ENCODE measurements around the gene OR14C36. TPM values are rescaled to one million over a fixed set of nuclear protein-coding genes. Genes with fewer than 3 reads are reported as not detected.
"Not testable (repeated sequence)": the region's sequence is repeated elsewhere in the genome, so short reads cannot be mapped to it uniquely, and the experiment has no call there.

The OR14C36 gene
- polyA plus RNA-seq (2012; rRNA removed): not detected in 2 replicates
- not detected in 2 replicates for polyA plus RNA-seq (2012; cell fraction: cytosol; rRNA removed)
- polyA plus RNA-seq (2012; cell fraction: nucleus; rRNA removed): not detected in 2 replicates

- WGBS (ENCODE audit: low lambda C conversion rate): 2% methylated on average over 4 of the region's 4 CpGs
- no peak within 1 kb of the TSS for H3K27ac ChIP-seq (ENCODE audit: low read depth in 2 of 2, low read length in 1 of 2)
Observed at GRCh38 chr1:248348475-248348874, at the start of gene OR14C36. OR14C36 (plus strand) TSS chr1:248348775; CDS start chr1:248348775, 0 bp downstream.

GRCh38 chr1:248303324-248303723 is 45.3 kb upstream of the OR14C36 start, which contains the start of gene OR2T12:
OR2T12 (minus strand) TSS chr1:248303424; CDS start chr1:248295578, 7,846 bp downstream.
- Histone ChIP-seq H3K9me3 (peaks cover 4% of the 10 kb centered on the region; the same call in 1 of the 2 replicates), H3K27ac (ENCODE audit: low read depth in 2 of 2, low read length in 1 of 2) (no peak within 1 kb of the TSS), H3K4me3 (ENCODE audit: low read depth in 2 of 2, low read length in 1 of 2) (no peak within 1 kb of the TSS), H4K20me1 (ENCODE audit: insufficient read depth) (no peaks in the 10 kb centered on the region), H3K27me3 (ENCODE audit: insufficient read depth) (no peaks in the 10 kb centered on the region), H3K4me2 (no peak within 1 kb of the TSS), H3F3A (replicated peaks; ENCODE audit: insufficient read depth) (no peaks in the 10 kb centered on the region), H3K79me2 (ENCODE audit: insufficient read depth) (no peaks in the 10 kb centered on the region), H3K9me2 (no peaks in the 10 kb centered on the region; the same call in 1 of the 2 replicates), H3K9ac (no peak within 1 kb of the TSS), H3K4me1 (ENCODE audit: control insufficient read depth in 1 of 2, insufficient read depth in 2 of 2, low read depth in 1 of 2, low read length in 1 of 2) (no peaks in the 10 kb centered on the region), H2AFZ (ENCODE audit: low read depth) (no peak within 1 kb of the TSS), H3K36me3 (replicated peaks in 1 of 2; ENCODE audit: control insufficient read depth in 1 of 2, insufficient read depth in 2 of 2, low read length in 1 of 2) (no peaks in the 10 kb centered on the region)
- no peak for TF ChIP-seq JUND (IDR thresholded peaks at IDR 0.05)
- no peak for TF ChIP-seq IRF3 (IDR thresholded peaks at IDR 0.05; ENCODE audit: low read depth, low read length)
- TF ChIP-seq GABPA (IDR thresholded peaks at IDR 0.05; ENCODE audit: low read depth): no peak
- 0% methylated on average over 1 of the region's 1 CpG for WGBS (ENCODE audit: low lambda C conversion rate)
- DNase-seq: no peak
- ChIA-PET POLR2A (no interaction called here), CTCF (interaction anchor here (1.0 kb wide), 1 partner anchor 13 kb away, joined by 3 read pairs; no protein-coding TSS in a partner anchor)

More at GRCh38 chr1:248348475-248348874, at the start of gene OR14C36:
- H4K20me1 ChIP-seq (ENCODE audit: insufficient read depth): no peaks in the 10 kb centered on the region
- no peaks in the 10 kb centered on the region for H3K27me3 ChIP-seq (ENCODE audit: insufficient read depth)
- ChIA-PET POLR2A (no interaction called here), CTCF (no interaction called here)
- H3K9me3 ChIP-seq: peaks cover 3% of the 10 kb centered on the region; the same call in 1 of the 2 replicates
- H2AFZ ChIP-seq (ENCODE audit: low read depth): no peak within 1 kb of the TSS
- H3K36me3 ChIP-seq (replicated peaks in 1 of 2; ENCODE audit: control insufficient read depth in 1 of 2, insufficient read depth in 2 of 2, low read length in 1 of 2): no peaks in the 10 kb centered on the region
- no peaks in the 10 kb centered on the region for H3K79me2 ChIP-seq (ENCODE audit: insufficient read depth)
- no peak for DNase-seq
- no peaks in the 10 kb centered on the region for H3F3A ChIP-seq (replicated peaks; ENCODE audit: insufficient read depth)
- H3K4me1 ChIP-seq (ENCODE audit: control insufficient read depth in 1 of 2, insufficient read depth in 2 of 2, low read depth in 1 of 2, low read length in 1 of 2): no peaks in the 10 kb centered on the region
- no peak within 1 kb of the TSS for H3K4me2 ChIP-seq
- H3K9me2 ChIP-seq: no peaks in the 10 kb centered on the region
- H3K4me3 ChIP-seq (ENCODE audit: low read depth in 2 of 2, low read length in 1 of 2): no peak within 1 kb of the TSS
- no peak within 1 kb of the TSS for H3K9ac ChIP-seq
- TF ChIP-seq TEAD4 (IDR thresholded peaks at IDR 0.05; ENCODE audit: borderline replicate concordance, insufficient read depth) (no peak), EZH2phosphoT487 (IDR thresholded peaks at IDR 0.05; ENCODE audit: borderline replicate concordance, low read depth) (no peak), ELF1 (IDR thresholded peaks at IDR 0.05) (no peak), TAF1 (IDR thresholded peaks at IDR 0.05; ENCODE audit: borderline replicate concordance, low read depth, low read length) (no peak), RXRA (IDR thresholded peaks at IDR 0.05; ENCODE audit: borderline replicate concordance, low read depth) (no peak), FOSL2 (IDR thresholded peaks at IDR 0.05; ENCODE audit: borderline replicate concordance, low read depth) (no peak), IRF3 (IDR thresholded peaks at IDR 0.05; ENCODE audit: low read depth, low read length) (no peak), NRF1 (IDR thresholded peaks at IDR 0.05; ENCODE audit: low read depth, low read length) (no peak), FOXJ3 (CRISPR knock-in tag; IDR thresholded peaks at IDR 0.05) (no peak), RCOR1 (IDR thresholded peaks at IDR 0.05; ENCODE audit: low read length) (no peak), GATA2 (CRISPR knock-in tag; IDR thresholded peaks at IDR 0.05) (no peak)

GRCh38 chr1:248305672-248306071 is 42.9 kb upstream of the OR14C36 start:
- H3K4me3 ChIP-seq (ENCODE audit: low read depth in 2 of 2, low read length in 1 of 2); H4K20me1 ChIP-seq (ENCODE audit: insufficient read depth); CTCF ChIA-PET; H3K4me1 ChIP-seq (ENCODE audit: control insufficient read depth in 1 of 2, insufficient read depth in 2 of 2, low read depth in 1 of 2, low read length in 1 of 2); H3K9me2 ChIP-seq; DNase-seq; H3K4me2 ChIP-seq; H3K9me3 ChIP-seq; H3K36me3 ChIP-seq (replicated peaks in 1 of 2; ENCODE audit: control insufficient read depth in 1 of 2, insufficient read depth in 2 of 2, low read length in 1 of 2); H3K79me2 ChIP-seq (ENCODE audit: insufficient read depth); H3K27ac ChIP-seq (ENCODE audit: low read depth in 2 of 2, low read length in 1 of 2); POLR2A ChIA-PET; H2AFZ ChIP-seq (ENCODE audit: low read depth); H3F3A ChIP-seq (replicated peaks; ENCODE audit: insufficient read depth); H3K9ac ChIP-seq; H3K27me3 ChIP-seq (ENCODE audit: insufficient read depth): not testable (repeated sequence)
- 24% methylated on average over 9 of the region's 9 CpGs for WGBS (ENCODE audit: low lambda C conversion rate)
